ENCODE data around the gene APOC3.

APOC3 gene

DNA sequence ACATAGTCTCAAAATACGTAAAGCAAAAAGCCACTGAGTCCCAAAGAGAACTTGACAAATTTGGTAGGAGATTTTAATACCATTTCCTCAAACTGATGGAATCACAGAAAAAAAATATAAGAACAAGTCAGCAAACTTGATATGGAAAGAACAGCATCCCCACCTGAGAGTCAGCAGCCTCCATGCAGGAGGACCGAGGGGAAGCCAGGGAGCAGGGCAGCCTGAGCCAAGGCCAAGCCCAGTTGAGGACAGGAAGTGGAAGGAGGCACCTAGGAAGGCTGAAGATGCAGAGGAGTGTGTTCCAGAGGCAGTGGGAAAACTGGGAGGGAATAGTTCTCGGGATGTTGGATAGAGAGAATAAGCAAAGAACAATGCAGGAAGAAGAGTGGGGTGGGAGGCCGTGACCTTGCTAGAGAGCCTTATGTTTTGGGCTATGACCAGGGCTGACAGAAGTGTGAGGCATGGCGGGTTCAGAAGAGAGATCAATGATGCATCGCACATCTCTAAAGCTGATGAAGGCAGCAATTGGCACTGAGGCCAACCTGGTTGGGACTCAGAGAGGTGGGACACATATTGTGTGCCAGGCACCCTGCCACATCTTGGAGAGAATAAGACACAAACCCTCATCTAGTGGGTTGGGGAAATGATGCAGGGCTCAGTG lies 22.0 kb upstream of the APOC3 start:
- Histone ChIP-seq H3K27me3 (ENCODE audit: control insufficient read depth, insufficient read depth, low read length) (no peaks in the 10 kb centered on the region), H3K27ac (ENCODE audit: low read depth, low read length) (no peak overlapping the region), H3K9ac (ENCODE audit: low read depth, low read length) (no peak overlapping the region), H3K4me3 (ENCODE audit: low read depth, low read length) (no peak overlapping the region), H3K4me1 (ENCODE audit: control insufficient read depth, insufficient read depth, low read length) (no peaks in the 10 kb centered on the region), H3K9me3 (ENCODE audit: control insufficient read depth, insufficient read depth, low read length) (no peaks in the 10 kb centered on the region), H3K36me3 (ENCODE audit: control insufficient read depth, insufficient read depth, low read length) (no peaks in the 10 kb centered on the region)

DNA sequence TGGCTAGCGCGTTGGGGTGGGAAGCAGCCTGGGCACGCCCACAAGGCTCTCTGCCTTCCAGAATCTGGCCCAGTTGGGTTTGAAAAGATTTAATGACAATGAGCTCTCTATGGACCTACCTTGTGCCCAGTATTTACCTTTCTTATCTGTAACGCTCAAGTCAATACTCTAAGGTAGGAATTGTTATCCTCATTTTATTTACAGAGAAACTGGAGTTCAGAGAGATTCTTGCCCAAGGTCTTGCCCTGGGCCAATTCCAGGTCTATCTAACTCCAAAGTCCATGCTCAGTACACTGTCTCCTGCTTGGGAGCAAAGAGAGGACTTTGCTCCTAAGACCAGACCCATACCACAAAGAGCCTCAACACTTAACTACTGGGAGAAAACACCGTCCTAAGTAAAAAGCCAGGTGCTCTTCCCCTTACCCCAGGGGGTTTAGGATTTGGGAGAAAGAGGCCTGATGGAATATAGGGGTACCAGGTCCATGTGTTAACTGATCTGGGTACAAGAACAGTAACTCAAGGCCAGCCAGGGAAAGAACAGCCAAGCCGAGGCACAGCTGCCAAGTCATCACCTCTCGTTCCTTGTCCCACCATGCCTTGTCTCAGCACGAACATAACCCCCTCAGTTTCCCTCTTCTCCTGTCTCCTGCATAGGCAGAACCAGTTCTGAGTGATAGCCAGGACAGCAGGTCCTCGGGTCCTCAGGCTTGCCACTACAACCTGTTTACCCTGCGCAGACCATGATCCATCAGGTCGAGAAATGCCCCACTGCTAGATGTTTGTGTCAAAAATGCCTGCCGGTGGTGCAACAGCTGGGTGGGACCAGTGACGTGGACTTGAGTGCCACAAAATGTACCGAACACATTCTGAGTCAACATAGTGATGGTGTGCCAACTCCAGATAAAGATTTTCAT lies 21.2 kb upstream of the APOC3 start:
- Histone ChIP-seq H3K27ac (ENCODE audit: low read depth, low read length) (no peak overlapping the region), H3K9me3 (ENCODE audit: control insufficient read depth, insufficient read depth, low read length) (no peaks in the 10 kb centered on the region), H3K4me3 (ENCODE audit: low read depth, low read length) (no peak overlapping the region), H3K4me1 (ENCODE audit: control insufficient read depth, insufficient read depth, low read length) (no peaks in the 10 kb centered on the region), H3K27me3 (ENCODE audit: control insufficient read depth, insufficient read depth, low read length) (no peaks in the 10 kb centered on the region), H3K36me3 (ENCODE audit: control insufficient read depth, insufficient read depth, low read length) (no peaks in the 10 kb centered on the region), H3K9ac (ENCODE audit: low read depth, low read length) (no peak overlapping the region)

DNA sequence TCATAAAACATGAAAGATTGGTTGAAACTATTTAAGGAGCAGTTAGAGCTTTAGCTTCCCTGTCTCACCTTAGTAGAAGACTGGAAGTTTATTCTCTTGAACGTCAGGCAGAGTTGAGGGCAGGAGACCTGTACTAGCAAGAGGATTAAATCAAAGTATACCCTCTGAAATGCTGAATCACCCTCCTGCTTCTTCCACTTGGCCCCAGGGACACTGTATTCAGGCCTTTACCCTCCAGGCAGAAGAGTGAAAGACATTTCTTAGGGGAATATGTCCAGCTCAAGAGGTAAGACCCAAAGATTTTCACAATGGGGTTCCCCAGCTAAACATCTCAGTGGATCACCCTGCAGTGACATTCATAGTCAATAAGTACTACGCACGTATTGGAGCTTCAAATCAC lies 18.5 kb upstream of the APOC3 start:
- H3K9ac ChIP-seq (ENCODE audit: low read depth, low read length) = no peak overlapping the region
- no peaks in the 10 kb centered on the region for H3K36me3 ChIP-seq (ENCODE audit: control insufficient read depth, insufficient read depth, low read length)
- H3K9me3 ChIP-seq (ENCODE audit: control insufficient read depth, insufficient read depth, low read length) = no peaks in the 10 kb centered on the region
- H3K27me3 ChIP-seq (ENCODE audit: control insufficient read depth, insufficient read depth, low read length) = no peaks in the 10 kb centered on the region
- H3K4me1 ChIP-seq (ENCODE audit: control insufficient read depth, insufficient read depth, low read length) = no peaks in the 10 kb centered on the region
- no peak overlapping the region for H3K27ac ChIP-seq (ENCODE audit: low read depth, low read length)
- H3K4me3 ChIP-seq (ENCODE audit: low read depth, low read length) = no peak overlapping the region

DNA sequence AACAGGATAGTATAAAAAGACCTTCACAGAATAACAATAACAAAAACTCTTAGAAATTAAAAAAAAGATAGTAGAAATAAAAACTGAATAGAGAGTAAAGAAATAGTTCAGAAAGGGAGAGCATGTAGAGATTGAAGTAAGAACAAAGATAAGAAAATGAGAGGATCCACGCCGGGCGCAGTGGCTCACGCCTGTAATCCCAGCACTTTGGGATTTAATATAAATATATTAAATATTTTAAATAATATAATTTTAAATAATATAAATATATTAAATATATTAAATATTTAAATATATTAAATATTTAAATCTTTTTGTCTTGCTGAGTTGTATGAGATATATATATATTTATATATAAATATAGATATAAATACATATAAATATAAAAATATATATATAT lies 17.6 kb upstream of the APOC3 start:
- Histone ChIP-seq H3K27ac (ENCODE audit: low read depth, low read length) (no peak overlapping the region), H3K9me3 (ENCODE audit: control insufficient read depth, insufficient read depth, low read length) (no peaks in the 10 kb centered on the region), H3K27me3 (ENCODE audit: control insufficient read depth, insufficient read depth, low read length) (no peaks in the 10 kb centered on the region), H3K4me3 (ENCODE audit: low read depth, low read length) (no peak overlapping the region), H3K36me3 (ENCODE audit: control insufficient read depth, insufficient read depth, low read length) (no peaks in the 10 kb centered on the region), H3K4me1 (ENCODE audit: control insufficient read depth, insufficient read depth, low read length) (no peaks in the 10 kb centered on the region), H3K9ac (ENCODE audit: low read depth, low read length) (no peak overlapping the region)

DNA sequence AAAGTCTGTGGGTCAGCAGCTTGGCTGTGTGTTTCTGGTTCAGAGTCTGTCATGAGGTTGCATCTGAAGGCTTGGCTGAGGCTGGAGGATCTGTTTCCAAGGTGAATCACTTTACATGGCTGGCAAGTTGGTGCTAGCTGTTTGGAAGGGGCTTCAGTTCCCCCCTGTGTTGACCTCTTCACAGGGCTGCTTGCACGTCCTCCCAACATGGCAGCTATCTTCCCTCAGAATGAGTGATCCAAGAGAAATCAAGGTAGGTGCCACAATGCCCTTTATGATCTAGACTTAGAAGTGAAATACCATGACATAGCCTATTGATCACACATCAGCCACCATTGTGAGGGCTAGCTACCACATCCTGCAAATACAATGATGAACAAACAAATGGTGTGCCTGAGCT lies 16.5 kb upstream of the APOC3 start:
- peak overlapping the region; percentile 7 for H3K27ac ChIP-seq (ENCODE audit: low read depth, low read length)
- H3K4me3 ChIP-seq (ENCODE audit: low read depth, low read length) = no peak overlapping the region
- H3K4me1 ChIP-seq (ENCODE audit: control insufficient read depth, insufficient read depth, low read length) = no peaks in the 10 kb centered on the region
- H3K9me3 ChIP-seq (ENCODE audit: control insufficient read depth, insufficient read depth, low read length) = no peaks in the 10 kb centered on the region
- H3K36me3 ChIP-seq (ENCODE audit: control insufficient read depth, insufficient read depth, low read length) = no peaks in the 10 kb centered on the region
- no peaks in the 10 kb centered on the region for H3K27me3 ChIP-seq (ENCODE audit: control insufficient read depth, insufficient read depth, low read length)
- H3K9ac ChIP-seq (ENCODE audit: low read depth, low read length) = no peak overlapping the region

DNA sequence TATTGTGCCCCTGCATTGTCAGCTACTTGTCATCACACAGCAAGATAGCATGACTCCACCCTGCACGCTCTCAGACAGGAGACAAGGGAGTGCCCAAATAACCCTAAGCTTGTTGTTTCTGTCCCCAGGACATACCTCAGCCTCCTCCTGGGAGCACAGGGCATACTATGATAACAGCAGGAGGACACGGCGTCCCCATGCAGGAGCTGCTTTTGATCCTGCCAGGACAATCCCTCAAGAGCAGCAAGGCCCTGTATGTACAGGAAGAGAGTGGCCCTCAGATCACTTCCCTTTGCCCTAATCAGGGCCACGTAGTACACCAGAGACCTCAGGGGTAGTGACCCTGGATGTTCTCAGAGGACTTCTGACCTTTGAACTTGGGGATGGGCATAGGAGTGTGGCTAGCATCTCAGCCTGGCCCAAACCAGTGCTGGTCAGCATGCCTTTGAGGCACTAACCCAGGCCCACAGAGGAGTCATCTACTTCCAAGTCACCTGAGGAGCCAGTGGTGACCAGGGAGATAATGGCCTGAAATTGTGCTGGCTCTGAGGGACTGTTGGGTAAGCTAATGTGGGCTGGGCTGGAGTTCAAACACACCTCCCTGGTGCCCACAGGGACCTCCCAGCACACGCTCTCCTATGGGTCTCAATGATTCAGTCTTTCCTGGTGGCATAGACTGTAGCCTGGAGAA lies 15.8 kb upstream of the APOC3 start:
- no peaks in the 10 kb centered on the region for H3K4me1 ChIP-seq (ENCODE audit: control insufficient read depth, insufficient read depth, low read length)
- H3K9me3 ChIP-seq (ENCODE audit: control insufficient read depth, insufficient read depth, low read length) = no peaks in the 10 kb centered on the region
- H3K9ac ChIP-seq (ENCODE audit: low read depth, low read length) = no peak overlapping the region
- H3K36me3 ChIP-seq (ENCODE audit: control insufficient read depth, insufficient read depth, low read length) = no peaks in the 10 kb centered on the region
- no peaks in the 10 kb centered on the region for H3K27me3 ChIP-seq (ENCODE audit: control insufficient read depth, insufficient read depth, low read length)
- H3K27ac ChIP-seq (ENCODE audit: low read depth, low read length) = peak overlapping the region; percentile 14
- H3K4me3 ChIP-seq (ENCODE audit: low read depth, low read length) = no peak overlapping the region

DNA sequence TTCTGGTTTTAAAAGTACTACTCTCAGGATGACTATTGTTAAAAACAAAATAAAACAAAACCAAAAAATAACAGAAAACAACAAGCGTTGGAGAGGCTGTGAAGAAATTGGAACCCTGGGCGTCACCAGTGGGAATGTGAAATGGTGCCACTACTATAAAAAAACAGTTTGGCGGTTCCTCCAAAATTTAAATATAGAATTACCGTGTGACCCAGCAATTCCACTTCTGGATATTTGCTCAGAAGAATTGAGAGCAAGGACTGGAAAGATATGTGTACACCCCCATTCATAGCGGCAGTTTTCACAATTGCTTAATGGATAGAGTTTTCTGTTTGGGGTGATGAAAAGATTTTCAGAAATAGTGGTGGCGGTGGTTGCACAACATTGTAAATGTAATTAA lies 15.2 kb upstream of the APOC3 start:
- Histone ChIP-seq H3K4me1 (ENCODE audit: control insufficient read depth, insufficient read depth, low read length) (no peaks in the 10 kb centered on the region), H3K4me3 (ENCODE audit: low read depth, low read length) (no peak overlapping the region), H3K27ac (ENCODE audit: low read depth, low read length) (no peak overlapping the region), H3K9ac (ENCODE audit: low read depth, low read length) (no peak overlapping the region), H3K36me3 (ENCODE audit: control insufficient read depth, insufficient read depth, low read length) (no peaks in the 10 kb centered on the region), H3K27me3 (ENCODE audit: control insufficient read depth, insufficient read depth, low read length) (no peaks in the 10 kb centered on the region), H3K9me3 (ENCODE audit: control insufficient read depth, insufficient read depth, low read length) (no peaks in the 10 kb centered on the region)

DNA sequence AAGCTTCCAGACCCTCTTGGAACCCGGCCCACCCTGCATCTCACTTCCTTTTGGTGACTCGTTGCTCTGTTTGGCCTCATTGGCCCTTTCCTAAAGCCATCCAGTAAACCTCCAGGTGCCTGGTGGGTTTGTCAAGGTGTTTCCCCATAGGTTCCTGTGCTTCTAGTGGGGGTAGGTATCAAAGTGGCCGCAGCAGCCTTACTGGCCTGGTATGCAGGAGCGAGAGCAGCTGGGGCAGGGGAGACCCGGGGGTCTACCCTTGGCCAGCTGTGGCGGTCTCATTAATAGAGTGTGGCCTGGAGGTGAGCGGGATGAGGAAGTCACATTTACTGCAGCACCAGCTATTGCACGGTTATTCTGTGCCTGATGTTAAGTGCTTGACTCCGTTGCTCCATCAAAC lies 10.7 kb upstream of the APOC3 start:
- Histone ChIP-seq H3K9me3 (ENCODE audit: control insufficient read depth, insufficient read depth, low read length) (no peaks in the 10 kb centered on the region), H3K4me1 (ENCODE audit: control insufficient read depth, insufficient read depth, low read length) (no peaks in the 10 kb centered on the region), H3K27ac (ENCODE audit: low read depth, low read length) (no peak overlapping the region), H3K36me3 (ENCODE audit: control insufficient read depth, insufficient read depth, low read length) (no peaks in the 10 kb centered on the region), H3K4me3 (ENCODE audit: low read depth, low read length) (no peak overlapping the region), H3K27me3 (ENCODE audit: control insufficient read depth, insufficient read depth, low read length) (no peaks in the 10 kb centered on the region), H3K9ac (ENCODE audit: low read depth, low read length) (no peak overlapping the region)

DNA sequence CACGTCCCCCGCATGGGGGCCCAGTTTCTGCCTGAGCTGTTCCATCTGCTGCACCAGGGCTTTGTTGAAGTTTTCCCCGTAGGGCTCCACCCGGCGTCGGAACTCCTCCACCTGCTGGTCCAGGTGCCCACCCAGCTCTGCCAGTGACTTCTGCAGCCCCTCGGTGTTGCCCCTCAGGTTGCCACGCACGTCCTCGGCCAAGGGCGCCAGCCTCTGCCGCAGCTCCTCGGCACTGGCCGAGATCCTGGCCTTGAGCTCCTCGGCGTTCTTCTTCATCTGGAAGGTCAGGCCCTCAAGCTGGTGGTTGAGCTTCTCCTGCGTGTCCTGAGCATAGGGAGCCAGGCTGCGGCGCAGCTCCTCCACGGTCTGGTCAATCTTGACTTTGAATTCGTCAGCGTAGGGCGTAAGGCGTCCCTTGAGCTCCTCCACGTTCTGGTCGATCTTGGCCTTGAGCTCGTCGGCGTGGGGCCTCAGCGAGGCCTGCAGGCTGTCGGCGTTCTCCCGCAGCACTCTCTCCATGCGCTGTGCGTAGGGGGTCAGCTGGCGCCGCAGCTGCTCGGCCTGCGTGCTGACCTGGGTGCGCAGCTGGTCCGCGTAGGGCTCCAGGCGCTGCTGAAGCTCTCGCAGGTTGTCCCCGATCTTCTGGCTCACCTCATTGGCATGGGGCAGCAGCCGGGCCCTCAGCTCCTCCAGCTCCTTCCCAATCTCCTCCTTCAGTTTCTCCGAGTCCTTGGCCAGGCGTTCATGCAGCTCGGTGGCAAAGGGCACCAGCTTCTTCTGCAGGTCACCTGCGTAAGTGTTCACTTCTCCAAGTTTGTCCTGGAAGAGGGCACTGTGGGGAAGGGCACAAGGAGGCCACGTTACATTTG lies 8.4 kb upstream of the APOC3 start:
- H3K36me3 ChIP-seq (ENCODE audit: control insufficient read depth, insufficient read depth, low read length) = no peaks in the 10 kb centered on the region
- no peak overlapping the region for H3K27ac ChIP-seq (ENCODE audit: low read depth, low read length)
- H3K9ac ChIP-seq (ENCODE audit: low read depth, low read length) = no peak overlapping the region
- H3K4me1 ChIP-seq (ENCODE audit: control insufficient read depth, insufficient read depth, low read length) = no peaks in the 10 kb centered on the region
- no peaks in the 10 kb centered on the region for H3K9me3 ChIP-seq (ENCODE audit: control insufficient read depth, insufficient read depth, low read length)
- no peak overlapping the region for H3K4me3 ChIP-seq (ENCODE audit: low read depth, low read length)
- H3K27me3 ChIP-seq (ENCODE audit: control insufficient read depth, insufficient read depth, low read length) = no peaks in the 10 kb centered on the region

DNA sequence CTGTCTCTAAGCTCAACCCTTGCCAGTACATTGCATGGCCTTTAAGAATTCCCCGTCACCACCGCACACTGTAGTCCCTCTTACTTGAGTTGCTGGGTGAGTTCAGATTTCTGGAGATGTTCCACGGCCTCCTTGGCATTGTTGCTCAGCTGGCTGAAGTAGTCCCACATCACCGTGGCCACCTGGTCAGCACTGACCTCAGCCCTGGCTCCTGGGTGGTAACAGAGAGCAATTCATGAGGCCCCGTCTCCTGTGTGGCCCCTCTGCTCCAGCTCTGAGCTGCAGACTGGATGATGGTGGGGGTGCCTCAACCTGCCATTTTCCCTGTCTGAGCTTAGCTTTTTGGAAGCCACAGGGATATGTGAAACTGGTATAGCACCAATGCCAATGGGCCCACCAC lies 7.1 kb upstream of the APOC3 start:
- Histone ChIP-seq H3K4me1 (ENCODE audit: control insufficient read depth, insufficient read depth, low read length) (no peaks in the 10 kb centered on the region), H3K9ac (ENCODE audit: low read depth, low read length) (no peak overlapping the region), H3K36me3 (ENCODE audit: control insufficient read depth, insufficient read depth, low read length) (no peaks in the 10 kb centered on the region), H3K27ac (ENCODE audit: low read depth, low read length) (no peak overlapping the region), H3K27me3 (ENCODE audit: control insufficient read depth, insufficient read depth, low read length) (no peaks in the 10 kb centered on the region), H3K4me3 (ENCODE audit: low read depth, low read length) (no peak overlapping the region), H3K9me3 (ENCODE audit: control insufficient read depth, insufficient read depth, low read length) (no peaks in the 10 kb centered on the region)

Data from HUES48 (cell line).